Colonic mucosa (tissue), 4 donors: ENCODE results near the gene AUTS2. TPM values are rescaled to one million over a fixed set of nuclear protein-coding genes. Genes with fewer than 3 reads are reported as not detected.

Source experiments
- DNase-seq: peaks from one replicate; pipeline ENCODE4 v3.0.0-alpha.2; 2020
- H3K27ac ChIP-seq: fragments of 200-600 bp; one replicate; pipeline ENCODE4 v1.8.0; 2021
- H3K27me3 ChIP-seq: fragments of 200-600 bp; one replicate; pipeline ENCODE4 v1.8.0; 2021
- H3K36me3 ChIP-seq: fragments of 200-600 bp; one replicate; pipeline ENCODE4 v1.8.0; 2021
- H3K4me1 ChIP-seq: fragments of 200-600 bp; one replicate; pipeline ENCODE4 v1.8.0; 2021; ENCODE audit warnings: mild to moderate bottlenecking
- H3K4me3 ChIP-seq: fragments of 200-600 bp; one replicate; pipeline ENCODE4 v1.8.0; 2021
- H3K9ac ChIP-seq, 2 donors: one replicate each; pipeline ENCODE4 v1.7.0; 2013; ENCODE audit warnings: control low read depth in 2 of 2, low read depth in 2 of 2, low read length in 2 of 2
- H3K9me3 ChIP-seq: fragments of 200-600 bp; one replicate; pipeline ENCODE4 v1.8.0; 2021
- intact Hi-C: fragments of 100-400 bp; cut with DNase I; formaldehyde crosslinking; loops from one replicate; pipeline ENCODE4 v1.14.1; 2022
- total RNA-seq, 2 donors: library from RNA; stranded (reverse); fragmentation: NEBNext Ultra II Directional in 1 of 2; extraction: Animal tissue kit (Norgen Biotek cat#: 25700) in 1 of 2; gene quantifications; one replicate each; pipeline ENCODE4 v1.2.1, GENCODE V29; 2021
- TF ChIP-seq, protein P1 (sequence below): fragments of 200-600 bp; IDR thresholded peaks from one replicate; pipeline ENCODE4 v1.8.0; 2022; ENCODE audit warnings: antibody characterized with exemption, mild to moderate bottlenecking
- donor health status: healthy.
- donor health status: DM: no; HTN: no; CAD: no.
- donor health status: DM: no; HTN: no; CAD: no.

The AUTS2 gene
- total RNA-seq, 2 donors from 2014 or later: 39.8 to 42.3 TPM

DNA sequence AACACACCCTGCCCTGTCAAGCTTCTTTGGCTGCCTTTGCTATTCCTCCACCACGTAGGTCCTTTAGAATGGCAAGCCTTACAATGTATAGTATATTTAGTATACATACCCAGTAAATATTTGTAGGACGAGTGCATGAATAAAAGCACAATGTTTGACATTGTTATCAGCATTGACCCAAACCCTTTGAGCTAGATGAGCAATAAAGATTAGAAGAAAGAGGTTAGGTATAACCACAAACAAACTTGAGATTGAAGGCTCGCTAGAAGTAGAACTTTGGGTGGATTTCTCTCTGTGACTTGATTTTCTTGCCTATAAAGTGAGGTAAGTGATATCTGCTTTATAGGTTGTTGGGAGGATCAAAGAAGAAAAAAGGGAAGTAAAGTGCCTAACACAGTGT is 972.7 kb downstream of the AUTS2 start:
- H3K27ac ChIP-seq: peak overlapping the region; percentile 75
- H3K27me3 ChIP-seq: no peaks in the 10 kb centered on the region
- intact Hi-C loops: no loop called here
- H3K4me1 ChIP-seq: no peaks in the 10 kb centered on the region
- H3K9me3 ChIP-seq: no peaks in the 10 kb centered on the region
- TF ChIP-seq, protein P1, sequence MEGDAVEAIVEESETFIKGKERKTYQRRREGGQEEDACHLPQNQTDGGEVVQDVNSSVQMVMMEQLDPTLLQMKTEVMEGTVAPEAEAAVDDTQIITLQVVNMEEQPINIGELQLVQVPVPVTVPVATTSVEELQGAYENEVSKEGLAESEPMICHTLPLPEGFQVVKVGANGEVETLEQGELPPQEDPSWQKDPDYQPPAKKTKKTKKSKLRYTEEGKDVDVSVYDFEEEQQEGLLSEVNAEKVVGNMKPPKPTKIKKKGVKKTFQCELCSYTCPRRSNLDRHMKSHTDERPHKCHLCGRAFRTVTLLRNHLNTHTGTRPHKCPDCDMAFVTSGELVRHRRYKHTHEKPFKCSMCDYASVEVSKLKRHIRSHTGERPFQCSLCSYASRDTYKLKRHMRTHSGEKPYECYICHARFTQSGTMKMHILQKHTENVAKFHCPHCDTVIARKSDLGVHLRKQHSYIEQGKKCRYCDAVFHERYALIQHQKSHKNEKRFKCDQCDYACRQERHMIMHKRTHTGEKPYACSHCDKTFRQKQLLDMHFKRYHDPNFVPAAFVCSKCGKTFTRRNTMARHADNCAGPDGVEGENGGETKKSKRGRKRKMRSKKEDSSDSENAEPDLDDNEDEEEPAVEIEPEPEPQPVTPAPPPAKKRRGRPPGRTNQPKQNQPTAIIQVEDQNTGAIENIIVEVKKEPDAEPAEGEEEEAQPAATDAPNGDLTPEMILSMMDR: no peak
- no peaks in the 10 kb centered on the region for H3K36me3 ChIP-seq
- no peak overlapping the region for H3K4me3 ChIP-seq
- DNase-seq: no peak
- no peak overlapping the region for H3K9ac ChIP-seq

DNA sequence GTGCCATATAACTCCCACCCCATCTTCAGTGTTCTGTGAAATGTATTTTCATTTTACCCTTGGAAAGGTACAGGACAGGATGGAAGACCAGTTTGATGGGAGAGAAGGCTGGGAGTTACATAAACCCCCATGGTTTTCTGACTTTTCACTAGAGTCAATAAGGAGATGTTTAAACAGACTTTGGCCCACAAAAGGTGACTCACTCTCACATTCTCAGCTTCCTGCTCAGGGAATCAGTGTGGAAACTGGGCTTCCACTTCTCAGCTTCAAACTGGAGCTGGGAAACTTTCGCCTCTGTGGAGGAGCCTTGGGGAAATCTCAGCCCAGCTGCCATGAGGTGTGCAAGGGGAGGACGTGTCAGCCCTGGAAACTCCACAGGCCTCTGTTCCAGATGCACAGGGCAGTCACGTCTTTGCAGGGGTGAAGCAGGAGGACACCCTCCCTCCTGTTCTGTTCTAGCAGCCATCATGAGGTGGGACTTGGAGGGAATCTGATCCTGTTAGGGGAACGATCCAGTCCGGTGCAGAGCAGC is 973.2 kb downstream of the AUTS2 start:
- no peaks in the 10 kb centered on the region for H3K4me1 ChIP-seq
- H3K4me3 ChIP-seq: no peak overlapping the region
- no peaks in the 10 kb centered on the region for H3K9me3 ChIP-seq
- TF ChIP-seq, protein P1: no peak
- no peaks in the 10 kb centered on the region for H3K27me3 ChIP-seq
- peak overlapping the region in 1 of 2 donors; percentile 27 for H3K9ac ChIP-seq
- peak; percentile 72 for DNase-seq
- peak overlapping the region; percentile 75 for H3K27ac ChIP-seq
- H3K36me3 ChIP-seq: no peaks in the 10 kb centered on the region
- intact Hi-C loops: no loop called here

DNA sequence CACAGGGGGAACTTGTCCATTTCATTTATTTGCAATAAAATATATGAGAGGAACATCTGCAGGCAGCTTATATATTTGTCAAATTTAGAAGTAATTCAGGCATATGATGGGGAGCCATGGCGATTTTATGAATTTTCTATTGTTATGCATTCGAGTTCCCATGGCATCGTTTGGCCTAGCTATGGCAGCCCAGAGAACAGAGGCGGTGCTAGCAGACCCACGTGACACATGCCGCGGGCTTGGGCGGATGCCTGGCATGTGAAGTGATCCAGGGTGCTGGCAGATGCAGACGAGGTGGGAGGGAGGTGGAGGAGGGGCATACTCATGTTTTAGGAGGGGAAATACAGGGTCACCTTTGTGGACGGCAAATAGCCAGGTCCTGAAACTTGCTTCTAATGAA is 973.7 kb downstream of the AUTS2 start:
- DNase-seq: peak; percentile 63
- Histone ChIP-seq H3K9me3 (no peaks in the 10 kb centered on the region), H3K36me3 (no peaks in the 10 kb centered on the region), H3K9ac (peak overlapping the region in 1 of 2 donors; percentile 27), H3K27ac (peak overlapping the region; percentile 75), H3K4me1 (no peaks in the 10 kb centered on the region), H3K4me3 (no peak overlapping the region), H3K27me3 (no peaks in the 10 kb centered on the region)
- TF ChIP-seq, protein P1: no peak
- intact Hi-C loops: no loop called here

DNA sequence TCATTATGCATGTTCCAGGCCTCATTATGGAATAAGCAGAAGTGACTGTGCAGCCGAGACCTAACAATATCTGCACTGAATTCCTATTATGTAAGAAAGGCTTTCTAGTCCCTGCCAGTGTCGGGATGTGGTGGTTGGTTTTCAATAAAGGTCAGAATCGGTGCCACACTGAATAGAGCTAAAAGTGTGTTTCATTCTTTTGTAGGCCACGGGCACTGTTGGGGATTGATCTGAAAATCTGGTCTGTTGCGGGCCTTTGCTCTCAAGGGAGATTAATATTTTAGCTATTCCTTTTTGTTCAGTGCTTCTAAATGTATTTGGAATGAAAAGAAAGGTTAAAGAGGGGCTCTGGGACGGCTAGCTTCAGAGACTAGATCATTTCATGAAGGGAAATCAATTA is 974.3 kb downstream of the AUTS2 start:
- intact Hi-C loops: no loop called here
- H3K36me3 ChIP-seq: no peaks in the 10 kb centered on the region
- H3K9ac ChIP-seq: no peak overlapping the region
- H3K27me3 ChIP-seq: no peaks in the 10 kb centered on the region
- TF ChIP-seq, protein P1: no peak
- DNase-seq: no peak
- no peak overlapping the region for H3K27ac ChIP-seq
- no peaks in the 10 kb centered on the region for H3K9me3 ChIP-seq
- no peak overlapping the region for H3K4me3 ChIP-seq
- no peaks in the 10 kb centered on the region for H3K4me1 ChIP-seq

DNA sequence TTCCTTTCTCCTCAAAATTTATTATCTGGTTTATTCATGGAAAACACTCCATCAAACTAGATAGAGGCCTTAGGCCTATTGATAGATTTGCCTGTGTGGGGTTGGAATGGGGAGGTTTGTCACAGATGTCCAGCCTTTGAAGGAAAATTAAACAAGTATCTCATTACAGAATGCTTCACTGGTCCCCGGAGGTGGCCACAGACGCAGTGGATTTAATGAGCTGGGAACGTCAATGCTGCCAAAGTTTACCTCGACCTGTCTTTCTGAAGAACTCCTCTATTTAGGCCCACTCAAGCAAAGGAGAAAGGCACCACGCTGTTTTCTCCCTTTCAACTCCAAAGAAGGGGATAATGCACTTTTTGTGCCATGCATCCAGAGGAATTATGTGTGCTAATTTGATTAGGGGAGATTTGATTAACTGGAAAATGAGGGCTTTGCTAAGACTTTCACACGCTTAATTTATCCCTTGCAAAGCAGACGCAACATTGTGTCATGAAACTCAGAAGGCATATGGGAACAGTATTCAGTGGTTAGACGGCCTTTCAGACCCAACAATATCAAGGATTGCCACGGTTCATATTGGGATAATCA is 974.9 kb downstream of the AUTS2 start:
- Histone ChIP-seq H3K9ac (no peak overlapping the region), H3K36me3 (no peaks in the 10 kb centered on the region), H3K4me1 (no peaks in the 10 kb centered on the region), H3K27me3 (no peaks in the 10 kb centered on the region), H3K27ac (no peak overlapping the region), H3K4me3 (no peak overlapping the region), H3K9me3 (no peaks in the 10 kb centered on the region)
- intact Hi-C loops: no loop called here
- TF ChIP-seq, protein P1: no peak
- DNase-seq: no peak
